NCI-H1694 (cell line): ENCODE results near the gene TBRG1.
A peak's percentile ranks its signal among the peaks of the same experiment; 100 is the strongest.

Experiments
- DNase-seq: peaks from one replicate; lab custom pipeline; 2025; lab: John Stamatoyannopoulos, UW

TBRG1 gene

GRCh38 chr11:124662106-124662505, 39.4 kb downstream of the TBRG1 start:
- DNase-seq: no peak

- DNase-seq: no peak
Measured at GRCh38 chr11:124663861-124664260, 41.2 kb downstream of the TBRG1 start.

GRCh38 chr11:124667601-124668000, 44.9 kb downstream of the TBRG1 start:
- no peak for DNase-seq

- DNase-seq: no peak
Measured at GRCh38 chr11:124669193-124669592, 46.5 kb downstream of the TBRG1 start.

GRCh38 chr11:124670732-124671131, 48.1 kb downstream of the TBRG1 start:
- DNase-seq: no peak

- DNase-seq: no peak
Measured at GRCh38 chr11:124672536-124673215, 50.0 kb downstream of the TBRG1 start.

GRCh38 chr11:124673333-124674167, 50.9 kb downstream of the TBRG1 start, which contains the start of the genes SIAE and SPA17:
Gene SIAE (minus strand): TSS chr11:124673739. CDS start chr11:124673708, 31 bp downstream.
Gene SPA17 (plus strand): TSS chr11:124673904. CDS start chr11:124675265, 1,361 bp downstream.
- peak; percentile 19 for DNase-seq

- no peak for DNase-seq
Measured at GRCh38 chr11:124674168-124674517, 51.5 kb downstream of the TBRG1 start.

GRCh38 chr11:124674571-124674970, 51.9 kb downstream of the TBRG1 start:
- DNase-seq: no peak

GRCh38 chr11:124676386-124676785, 53.7 kb downstream of the TBRG1 start:
- DNase-seq: no peak

GRCh38 chr11:124678416-124678815, 55.8 kb downstream of the TBRG1 start:
- DNase-seq: no peak

GRCh38 chr11:124681421-124681820, 58.8 kb downstream of the TBRG1 start:
- no peak for DNase-seq

GRCh38 chr11:124682443-124682842, 59.8 kb downstream of the TBRG1 start:
- DNase-seq: no peak
